Skeletal muscle tissue (tissue), 4 donors: ENCODE results near the gene MPO. TPM values are rescaled to one million over a fixed set of nuclear protein-coding genes. Genes with fewer than 3 reads are reported as not detected.

Experiments
- H3K27ac ChIP-seq: one replicate; pipeline ENCODE4 v1.7.0; 2013; ENCODE audit warnings: mild to moderate bottlenecking, low read depth, low read length, inconsistent platforms
- H3K27me3 ChIP-seq, 3 donors: one replicate each; pipeline ENCODE4 v1.7.0; 2013; ENCODE audit warnings: low read length in 3 of 3; ENCODE audit not compliant: control insufficient read depth in 3 of 3, insufficient read depth in 3 of 3
- H3K36me3 ChIP-seq, 3 donors: one replicate each; pipeline ENCODE4 v1.7.0; 2013; ENCODE audit warnings: low read length in 3 of 3; ENCODE audit not compliant: control insufficient read depth in 3 of 3, insufficient read depth in 3 of 3
- H3K4me1 ChIP-seq, 3 donors: one replicate each; pipeline ENCODE4 v1.7.0; 2013; ENCODE audit warnings: low read length in 3 of 3, mild to moderate bottlenecking in 3 of 3; ENCODE audit not compliant: control insufficient read depth in 3 of 3, insufficient read depth in 3 of 3
- H3K4me3 ChIP-seq, 3 donors: one replicate each; pipeline ENCODE4 v1.7.0; 2013; ENCODE audit warnings: low read length in 3 of 3
- H3K9ac ChIP-seq, 3 donors: one replicate each; pipeline ENCODE4 v1.7.0; 2013; ENCODE audit warnings: low read length in 3 of 3, mild to moderate bottlenecking in 3 of 3, moderate library complexity in 2 of 3, low read depth in 1 of 3
- H3K9me3 ChIP-seq, 3 donors: one replicate each; pipeline ENCODE4 v1.7.0; 2013; ENCODE audit warnings: low read length in 3 of 3; ENCODE audit not compliant: control insufficient read depth in 3 of 3
- total RNA-seq: library from RNA; depleted of rRNA; stranded (reverse); fragments of >200 nt; gene quantifications from one replicate; pipeline ENCODE4 v1.2.3, GENCODE V29; 2014
- donor health status: Osteomylitis.

MPO gene
- total RNA-seq, 1 donor from 2014 or later, result 14.1 TPM

GRCh38 chr17:58319173-58320162, 38.7 kb upstream of the MPO start:
- H3K4me1 ChIP-seq, result peaks cover 2 to 9% (median 8%) of the 10 kb centered on the region in 3 donors
- no peak overlapping the region for H3K9ac ChIP-seq
- H3K4me3 ChIP-seq, result no peak overlapping the region
- H3K27me3 ChIP-seq, result no peaks in the 10 kb centered on the region
- no peaks in the 10 kb centered on the region for H3K9me3 ChIP-seq
- peaks cover 1 to 6% (median 2%) of the 10 kb centered on the region in 3 donors for H3K36me3 ChIP-seq
- H3K27ac ChIP-seq, result no peak overlapping the region

GRCh38 chr17:58318627-58319172, 38.0 kb upstream of the MPO start:
- no peaks in the 10 kb centered on the region for H3K27me3 ChIP-seq
- H3K4me1 ChIP-seq, result peaks cover 0 to 4% (median 4%) of the 10 kb centered on the region in 3 donors
- H3K36me3 ChIP-seq, result peaks cover 1 to 6% (median 2%) of the 10 kb centered on the region in 3 donors
- no peak overlapping the region for H3K27ac ChIP-seq
- H3K4me3 ChIP-seq, result no peak overlapping the region
- no peak overlapping the region for H3K9ac ChIP-seq
- no peaks in the 10 kb centered on the region for H3K9me3 ChIP-seq

- no peaks in the 10 kb centered on the region for H3K9me3 ChIP-seq
- H3K9ac ChIP-seq, result no peak overlapping the region
- no peaks in the 10 kb centered on the region for H3K4me1 ChIP-seq
- no peaks in the 10 kb centered on the region for H3K27me3 ChIP-seq
- no peak overlapping the region for H3K4me3 ChIP-seq
- H3K36me3 ChIP-seq, result peaks cover 1 to 6% (median 2%) of the 10 kb centered on the region in 3 donors
- H3K27ac ChIP-seq, result no peak overlapping the region
Measured at GRCh38 chr17:58318065-58318481, 37.3 kb upstream of the MPO start.

GRCh38 chr17:58317421-58318064, 36.8 kb upstream of the MPO start:
- no peak overlapping the region for H3K9ac ChIP-seq
- no peak overlapping the region for H3K4me3 ChIP-seq
- H3K27ac ChIP-seq, result no peak overlapping the region
- no peaks in the 10 kb centered on the region for H3K27me3 ChIP-seq
- H3K4me1 ChIP-seq, result no peaks in the 10 kb centered on the region
- H3K36me3 ChIP-seq, result peaks cover 1 to 6% (median 2%) of the 10 kb centered on the region in 3 donors
- no peaks in the 10 kb centered on the region for H3K9me3 ChIP-seq

GRCh38 chr17:58316260-58316960, 35.7 kb upstream of the MPO start:
- no peaks in the 10 kb centered on the region for H3K27me3 ChIP-seq
- no peaks in the 10 kb centered on the region for H3K9me3 ChIP-seq
- no peak overlapping the region for H3K9ac ChIP-seq
- H3K4me1 ChIP-seq, result no peaks in the 10 kb centered on the region
- H3K36me3 ChIP-seq, result peaks cover 0 to 6% (median 1%) of the 10 kb centered on the region in 3 donors
- H3K27ac ChIP-seq, result no peak overlapping the region
- H3K4me3 ChIP-seq, result no peak overlapping the region

- peaks cover 0 to 6% (median 1%) of the 10 kb centered on the region in 3 donors for H3K36me3 ChIP-seq
- no peak overlapping the region for H3K27ac ChIP-seq
- no peak overlapping the region for H3K9ac ChIP-seq
- no peaks in the 10 kb centered on the region for H3K27me3 ChIP-seq
- no peaks in the 10 kb centered on the region for H3K9me3 ChIP-seq
- H3K4me1 ChIP-seq, result no peaks in the 10 kb centered on the region
- H3K4me3 ChIP-seq, result no peak overlapping the region
Measured at GRCh38 chr17:58315750-58316149, 35.0 kb upstream of the MPO start.

GRCh38 chr17:58315281-58315711, 34.6 kb upstream of the MPO start:
- no peak overlapping the region for H3K9ac ChIP-seq
- no peaks in the 10 kb centered on the region for H3K27me3 ChIP-seq
- no peak overlapping the region for H3K27ac ChIP-seq
- no peaks in the 10 kb centered on the region for H3K4me1 ChIP-seq
- H3K36me3 ChIP-seq, result peaks cover 0 to 6% (median 1%) of the 10 kb centered on the region in 3 donors
- H3K9me3 ChIP-seq, result no peaks in the 10 kb centered on the region
- no peak overlapping the region for H3K4me3 ChIP-seq

- H3K27me3 ChIP-seq, result no peaks in the 10 kb centered on the region
- H3K27ac ChIP-seq, result no peak overlapping the region
- no peak overlapping the region for H3K9ac ChIP-seq
- H3K9me3 ChIP-seq, result no peaks in the 10 kb centered on the region
- peaks cover 0 to 6% (median 1%) of the 10 kb centered on the region in 3 donors for H3K36me3 ChIP-seq
- no peaks in the 10 kb centered on the region for H3K4me1 ChIP-seq
- H3K4me3 ChIP-seq, result no peak overlapping the region
Measured at GRCh38 chr17:58314706-58315015, 33.9 kb upstream of the MPO start.

GRCh38 chr17:58313815-58314705, 33.3 kb upstream of the MPO start:
- Histone ChIP-seq H3K9me3 (no peaks in the 10 kb centered on the region), H3K4me3 (no peak overlapping the region), H3K36me3 (peaks cover 0 to 6% (median 1%) of the 10 kb centered on the region in 3 donors), H3K9ac (no peak overlapping the region), H3K27ac (no peak overlapping the region), H3K4me1 (no peaks in the 10 kb centered on the region), H3K27me3 (no peaks in the 10 kb centered on the region)
